GM19099 (cell line): ENCODE measurements around the gene MYL6.

Source experiments
- POLR2A ChIP-seq: IDR thresholded peaks from 3 replicates; pipeline ENCODE4 v1.6.1; 2011; ENCODE audit warnings: low read depth; ENCODE audit not compliant: insufficient read length; ENCODE audit errors: extremely low read depth

The MYL6 gene

GRCh38 chr12:56151672-56152131 is 6.5 kb upstream of the MYL6 start:
- no peak for TF ChIP-seq POLR2A

- TF ChIP-seq POLR2A: peak; percentile 82
Measured at GRCh38 chr12:56152132-56152755, 5.9 kb upstream of the MYL6 start, which contains the start of gene MYL6B. Gene MYL6B (plus strand): TSS chr12:56152587. CDS start chr12:56153919, 1,332 bp downstream.

DNA sequence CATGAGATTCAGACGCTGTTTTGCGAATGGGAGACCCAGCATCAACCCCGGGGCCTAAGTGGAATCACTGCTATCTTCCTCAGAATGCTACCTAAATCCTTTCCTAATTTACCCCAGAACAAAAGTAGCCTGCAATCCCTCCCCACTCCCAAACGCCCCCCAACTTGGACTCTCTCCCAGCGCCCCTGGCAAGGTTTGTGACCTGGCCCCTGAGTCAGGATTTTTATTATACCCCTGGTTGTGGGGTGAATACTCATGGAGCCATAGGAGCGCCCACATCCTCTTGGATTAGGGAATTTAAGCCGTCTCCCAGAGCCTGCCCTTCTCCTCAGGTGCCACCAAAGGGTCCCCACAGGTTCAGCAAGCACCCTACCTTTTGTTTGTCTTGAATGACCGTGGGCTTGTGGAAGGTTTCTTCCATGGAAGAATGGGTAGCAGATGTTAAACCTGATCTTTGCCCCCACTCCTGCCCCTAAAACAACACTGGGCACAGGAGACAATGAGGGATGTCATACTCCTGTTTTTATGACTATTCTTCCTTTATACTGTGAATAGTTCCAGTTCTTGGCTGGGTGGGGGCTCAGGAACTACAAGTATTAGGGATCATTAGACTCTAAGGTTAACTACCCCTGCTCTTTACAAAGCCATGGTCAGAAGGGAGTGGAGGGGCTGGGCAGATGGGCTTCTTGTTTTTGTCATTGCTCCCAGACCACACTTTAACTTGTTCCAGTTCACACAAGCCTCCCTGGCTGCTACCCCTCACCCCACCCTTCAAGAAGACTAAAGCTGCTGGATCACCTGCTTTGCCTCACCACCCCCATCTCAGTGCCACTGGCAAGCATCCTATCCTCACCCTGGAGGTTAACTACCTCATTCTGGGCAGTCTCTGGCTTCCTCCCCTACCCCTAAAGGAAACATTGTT is 5.1 kb upstream of the MYL6 start:
- TF ChIP-seq POLR2A: no peak

GRCh38 chr12:56153678-56154065 is 4.5 kb upstream of the MYL6 start:
- TF ChIP-seq POLR2A: no peak

DNA sequence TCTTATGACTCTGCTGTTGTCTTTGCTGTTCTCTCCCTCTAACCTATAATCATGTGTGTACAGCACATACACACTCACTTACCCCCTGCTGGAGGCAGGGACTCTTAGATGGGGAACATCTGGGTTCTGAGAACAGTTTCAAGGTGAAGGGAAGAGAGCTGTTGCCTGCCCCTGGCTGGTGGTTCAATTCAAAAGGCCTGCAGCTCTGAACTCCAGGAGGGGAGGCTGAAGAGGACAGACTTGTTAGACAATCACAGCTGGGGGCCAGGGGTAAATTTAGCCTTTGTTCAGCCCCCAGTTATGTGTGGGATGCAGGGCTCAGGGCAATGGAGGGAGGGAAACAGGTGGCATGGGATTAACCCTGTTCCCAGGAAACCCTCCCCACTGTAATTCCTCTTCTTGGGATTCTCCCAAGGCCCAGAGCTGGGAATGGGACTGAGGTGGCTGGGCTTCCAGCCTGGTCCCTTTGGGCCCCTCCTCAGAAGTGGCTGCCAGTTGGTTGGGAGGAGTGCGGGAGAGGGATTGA is 3.9 kb upstream of the MYL6 start:
- TF ChIP-seq POLR2A: no peak

GRCh38 chr12:56154818-56155217 is 3.3 kb upstream of the MYL6 start:
- no peak for TF ChIP-seq POLR2A

DNA sequence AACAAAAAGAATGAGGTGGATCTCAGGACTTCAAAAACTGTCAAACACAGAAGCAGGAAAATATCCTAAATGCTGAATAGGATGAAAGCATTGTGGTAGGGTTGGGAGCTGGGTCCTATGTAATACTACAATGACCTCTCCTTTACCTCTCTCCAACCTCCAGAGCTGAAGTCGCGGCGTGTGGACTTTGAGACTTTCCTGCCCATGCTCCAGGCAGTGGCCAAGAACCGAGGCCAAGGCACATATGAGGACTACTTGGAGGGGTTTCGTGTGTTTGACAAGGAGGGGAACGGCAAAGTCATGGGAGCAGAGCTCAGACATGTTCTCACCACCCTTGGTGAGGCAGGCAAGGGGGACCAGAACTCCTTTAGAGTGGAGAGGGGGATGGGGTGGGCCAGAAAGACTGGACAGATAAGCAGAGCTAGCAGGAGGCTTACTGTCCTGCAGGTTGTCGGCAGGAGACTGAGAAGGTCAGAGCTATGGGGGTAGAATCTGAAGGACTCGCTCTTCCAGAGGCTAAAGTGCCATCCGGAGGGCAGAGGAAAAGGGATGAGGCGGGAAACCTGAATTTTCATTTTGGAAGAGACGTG is 2.8 kb upstream of the MYL6 start:
- TF ChIP-seq POLR2A: no peak

GRCh38 chr12:56157201-56158028 is 744 bp upstream of the MYL6 start:
- TF ChIP-seq POLR2A: peak; percentile 15

DNA sequence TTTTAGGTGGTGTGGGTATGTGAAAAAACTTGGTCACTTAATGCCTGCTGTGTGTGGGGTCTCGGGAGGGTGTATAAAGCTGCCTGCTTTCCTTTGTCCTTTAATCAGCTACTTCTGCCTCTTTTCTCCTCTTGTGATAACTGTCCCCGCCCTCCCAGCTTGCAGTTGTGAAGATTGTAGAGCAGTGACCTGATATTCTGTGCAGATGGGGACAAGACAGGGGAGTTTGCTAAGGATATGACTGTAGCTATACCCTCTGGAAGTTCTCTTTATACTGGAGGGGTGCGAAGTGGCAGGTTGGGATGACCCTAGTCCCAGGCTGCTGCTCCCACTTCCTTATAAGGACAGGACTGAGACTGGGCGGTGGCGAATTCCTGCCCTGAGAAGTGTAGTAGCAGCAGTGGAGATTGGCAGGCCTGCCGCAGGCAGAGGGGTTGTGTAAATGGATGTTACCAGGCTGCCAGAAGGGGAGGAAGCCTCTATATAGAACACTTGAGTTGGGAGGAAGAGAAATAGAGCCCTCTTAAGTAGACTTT is 835 bp downstream of the MYL6 start:
- TF ChIP-seq POLR2A: no peak

DNA sequence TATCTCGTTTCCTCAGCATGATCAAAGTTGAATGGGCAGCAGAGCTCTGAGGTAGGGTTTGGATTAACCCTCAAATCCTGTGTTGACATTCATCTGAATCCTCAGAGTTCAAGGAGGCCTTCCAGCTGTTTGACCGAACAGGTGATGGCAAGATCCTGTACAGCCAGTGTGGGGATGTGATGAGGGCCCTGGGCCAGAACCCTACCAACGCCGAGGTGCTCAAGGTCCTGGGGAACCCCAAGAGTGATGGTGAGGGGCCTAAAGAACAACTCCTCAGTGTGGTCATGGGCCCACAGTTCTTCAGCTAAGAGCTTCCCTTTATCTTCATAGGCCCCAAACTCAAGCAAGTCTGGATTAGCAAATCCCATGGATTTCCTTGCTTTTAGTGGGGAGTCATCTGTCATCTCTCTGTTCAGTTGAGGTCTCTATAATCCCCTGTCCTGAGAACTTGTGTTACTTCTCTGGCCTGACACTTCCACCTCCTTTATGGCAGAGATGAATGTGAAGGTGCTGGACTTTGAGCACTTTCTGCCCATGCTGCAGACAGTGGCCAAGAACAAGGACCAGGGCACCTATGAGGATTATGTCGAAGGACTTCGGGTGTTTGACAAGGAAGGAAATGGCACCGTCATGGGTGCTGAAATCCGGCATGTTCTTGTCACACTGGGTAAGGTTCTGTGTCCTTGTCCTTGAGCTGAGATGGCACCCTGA is 1.5 kb downstream of the MYL6 start:
- no peak for TF ChIP-seq POLR2A

- peak; percentile 37 for TF ChIP-seq POLR2A
Measured at GRCh38 chr12:56160193-56160763, 2.1 kb downstream of the MYL6 start.

DNA sequence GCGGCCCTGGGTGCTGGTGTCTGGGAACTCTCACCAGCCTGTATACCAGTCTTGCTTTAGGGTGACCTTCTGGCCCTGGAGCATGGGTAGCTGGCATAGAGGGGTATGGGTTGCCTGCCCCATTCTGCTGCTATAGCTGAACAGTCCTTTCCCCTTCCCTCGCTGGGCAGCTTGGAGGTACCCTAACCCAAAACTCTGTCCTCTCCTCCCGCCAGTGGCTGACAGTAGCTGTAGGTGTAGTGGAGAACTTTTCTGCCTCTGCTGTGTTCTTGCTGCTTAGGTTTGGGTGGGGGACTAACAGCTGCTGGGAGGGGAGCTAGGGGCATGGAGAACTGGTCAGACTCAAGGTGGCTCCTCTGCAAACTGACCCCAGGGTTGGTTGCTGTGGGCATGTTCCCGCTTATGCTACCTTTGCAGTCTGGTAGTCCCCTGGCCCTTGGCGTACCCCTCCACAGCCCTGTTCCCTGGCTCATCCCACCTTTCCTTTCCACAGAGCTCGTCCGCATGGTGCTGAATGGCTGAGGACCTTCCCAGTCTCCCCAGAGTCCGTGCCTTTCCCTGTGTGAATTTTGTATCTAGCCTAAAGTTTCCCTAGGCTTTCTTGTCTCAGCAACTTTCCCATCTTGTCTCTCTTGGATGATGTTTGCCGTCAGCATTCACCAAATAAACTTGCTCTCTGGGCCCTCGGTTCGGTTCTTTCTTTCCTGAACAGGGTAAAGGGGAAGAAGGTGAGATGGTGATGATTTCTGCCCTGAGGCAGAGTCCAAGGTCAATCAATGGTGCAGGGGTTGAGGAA is 2.9 kb downstream of the MYL6 start:
- peak; percentile 2 for TF ChIP-seq POLR2A

- TF ChIP-seq POLR2A: no peak
Measured at GRCh38 chr12:56161690-56162351, 3.7 kb downstream of the MYL6 start.
